NCI-H2029 (cell line): ENCODE data around the gene NTHL1.

Experiments used
- DNase-seq: peaks from one replicate; lab custom pipeline; 2025; lab: John Stamatoyannopoulos, UW

The NTHL1 gene

DNA sequence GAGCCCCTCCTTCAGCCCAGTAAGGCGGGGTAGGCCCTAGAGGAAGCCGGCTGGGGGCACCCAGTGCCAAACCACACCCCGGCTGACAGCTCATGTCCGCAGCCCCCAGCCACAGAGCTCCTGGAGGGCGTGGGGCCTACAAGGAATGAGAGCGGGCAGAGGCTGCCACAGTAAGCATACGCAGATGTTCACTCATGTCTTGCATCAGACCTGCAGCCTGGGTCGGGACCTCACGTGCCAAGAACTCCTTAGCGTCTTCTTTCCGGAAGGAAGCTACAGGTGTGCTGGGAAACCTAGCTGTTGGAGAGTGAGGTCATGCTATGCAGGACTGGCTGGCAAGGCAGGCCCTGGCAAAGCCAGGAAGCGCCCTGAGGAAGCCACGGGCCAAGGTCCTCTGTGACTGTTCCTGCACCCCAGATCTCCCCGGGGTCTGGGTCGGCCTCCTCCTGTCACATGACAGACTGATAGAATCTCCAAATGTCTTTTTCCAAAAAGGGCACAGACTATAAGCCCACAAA lies 39.6 kb downstream of the NTHL1 start:
- DNase-seq, result peak; percentile 83

DNA sequence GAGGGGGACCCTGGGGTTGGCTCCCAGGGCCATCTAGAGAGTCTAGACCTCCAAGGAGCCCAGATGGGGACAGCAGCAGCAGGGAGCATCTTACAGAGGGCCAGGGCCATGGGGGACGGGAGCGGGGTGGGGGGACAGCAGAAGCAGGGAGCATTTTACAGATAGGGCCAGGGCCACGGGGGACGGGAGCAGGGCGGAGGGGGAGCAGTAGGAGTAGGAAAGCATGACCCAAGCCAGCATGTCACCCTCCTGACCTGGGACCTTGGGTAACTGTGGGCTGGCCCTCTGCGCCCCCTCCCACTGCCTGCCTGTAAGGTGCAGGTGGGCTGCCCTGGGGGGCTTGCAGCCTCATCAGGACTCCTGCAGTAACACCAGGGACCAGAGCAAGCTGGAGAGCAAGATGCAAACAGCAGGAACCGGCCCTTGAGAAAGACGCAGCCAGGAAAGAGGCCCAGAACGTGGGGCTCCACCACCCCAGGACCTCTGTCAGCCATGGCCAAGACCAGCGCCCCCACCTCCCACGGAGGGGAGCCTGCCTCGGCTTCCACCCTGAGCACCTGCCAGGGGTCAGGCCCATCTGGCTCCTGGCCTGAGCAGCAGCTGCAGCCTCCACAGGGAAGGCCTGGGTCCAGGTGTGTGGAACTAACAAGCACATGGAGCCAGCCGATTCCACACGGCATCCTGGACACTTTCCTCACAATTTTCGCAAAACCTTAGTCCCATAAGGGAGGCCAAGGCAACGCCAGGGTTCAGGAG lies 40.4 kb downstream of the NTHL1 start:
- no peak for DNase-seq

DNA sequence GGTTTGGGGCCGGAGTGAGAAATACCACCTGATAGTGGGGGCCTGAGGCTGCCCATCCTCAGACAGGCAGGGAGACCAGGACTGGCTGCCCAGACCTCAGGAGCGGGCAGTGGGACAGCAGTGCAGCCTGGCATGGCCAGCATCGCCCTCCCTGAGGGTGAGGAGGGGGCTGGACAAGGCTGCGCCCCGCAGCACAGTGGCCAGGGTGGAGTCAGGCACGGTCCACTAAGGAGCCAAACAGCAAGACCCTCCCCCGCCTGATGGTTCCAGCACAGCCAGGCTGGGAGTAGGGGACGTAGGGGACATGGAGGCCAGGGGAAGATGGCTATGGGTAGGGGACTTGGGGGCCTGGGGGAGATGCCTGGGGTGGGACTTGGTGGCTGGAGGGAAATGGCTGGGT lies 41.3 kb downstream of the NTHL1 start:
- no peak for DNase-seq

DNA sequence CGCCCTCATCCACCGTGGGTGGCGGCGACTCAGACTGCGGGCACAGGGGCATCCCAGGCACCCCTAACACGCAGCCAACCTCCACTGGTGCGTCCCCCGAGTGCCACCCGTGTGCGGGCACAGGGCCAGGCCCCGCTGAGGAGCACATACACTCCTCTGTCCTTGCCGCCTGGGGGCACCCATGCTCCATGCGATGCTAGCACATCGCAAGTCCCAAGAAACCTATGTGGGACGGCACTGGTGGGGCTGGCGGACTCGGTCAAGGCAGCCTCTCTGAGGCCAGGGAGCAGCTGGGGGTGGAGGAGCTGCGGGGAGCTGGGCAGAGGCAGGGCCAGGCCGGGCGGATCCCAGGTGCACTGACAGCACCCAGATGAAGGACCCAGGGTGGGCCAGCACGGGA lies 42.0 kb downstream of the NTHL1 start:
- no peak for DNase-seq

DNA sequence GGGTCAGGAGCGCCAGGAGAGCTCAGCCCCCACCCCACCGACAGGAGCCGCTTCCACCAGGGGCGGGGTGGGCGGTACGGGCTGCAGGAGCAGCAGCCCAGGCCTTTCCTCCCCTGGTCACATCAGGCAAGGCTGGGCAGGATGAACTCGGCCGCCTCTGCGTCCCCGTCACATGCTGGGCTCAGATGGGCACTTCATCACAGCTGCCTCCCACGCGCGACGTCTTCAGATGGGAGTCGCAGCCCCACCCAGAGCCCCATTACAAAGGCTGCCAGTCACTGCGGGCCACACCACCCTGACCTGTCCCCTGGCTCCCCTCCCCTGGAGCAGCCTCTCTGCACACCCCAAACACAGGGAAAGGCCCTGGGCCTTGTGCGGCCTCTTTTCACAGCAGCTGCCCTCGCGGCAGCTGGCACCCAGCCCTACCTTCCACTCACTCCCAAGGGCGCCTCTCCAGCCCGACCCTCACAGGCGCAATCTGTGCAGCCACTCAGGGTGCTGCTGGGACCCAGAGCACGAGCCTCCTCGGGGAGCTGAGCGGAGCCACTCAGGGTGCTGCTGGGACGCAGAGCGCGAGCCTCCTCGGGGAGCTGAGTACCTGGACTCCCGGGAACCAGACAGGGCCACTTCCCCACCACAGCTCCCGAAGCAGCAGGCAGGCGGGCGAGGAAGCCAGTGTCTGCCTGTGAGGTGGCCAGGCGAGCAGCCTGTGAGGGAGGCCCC lies 42.7 kb downstream of the NTHL1 start:
- DNase-seq, result no peak

DNA sequence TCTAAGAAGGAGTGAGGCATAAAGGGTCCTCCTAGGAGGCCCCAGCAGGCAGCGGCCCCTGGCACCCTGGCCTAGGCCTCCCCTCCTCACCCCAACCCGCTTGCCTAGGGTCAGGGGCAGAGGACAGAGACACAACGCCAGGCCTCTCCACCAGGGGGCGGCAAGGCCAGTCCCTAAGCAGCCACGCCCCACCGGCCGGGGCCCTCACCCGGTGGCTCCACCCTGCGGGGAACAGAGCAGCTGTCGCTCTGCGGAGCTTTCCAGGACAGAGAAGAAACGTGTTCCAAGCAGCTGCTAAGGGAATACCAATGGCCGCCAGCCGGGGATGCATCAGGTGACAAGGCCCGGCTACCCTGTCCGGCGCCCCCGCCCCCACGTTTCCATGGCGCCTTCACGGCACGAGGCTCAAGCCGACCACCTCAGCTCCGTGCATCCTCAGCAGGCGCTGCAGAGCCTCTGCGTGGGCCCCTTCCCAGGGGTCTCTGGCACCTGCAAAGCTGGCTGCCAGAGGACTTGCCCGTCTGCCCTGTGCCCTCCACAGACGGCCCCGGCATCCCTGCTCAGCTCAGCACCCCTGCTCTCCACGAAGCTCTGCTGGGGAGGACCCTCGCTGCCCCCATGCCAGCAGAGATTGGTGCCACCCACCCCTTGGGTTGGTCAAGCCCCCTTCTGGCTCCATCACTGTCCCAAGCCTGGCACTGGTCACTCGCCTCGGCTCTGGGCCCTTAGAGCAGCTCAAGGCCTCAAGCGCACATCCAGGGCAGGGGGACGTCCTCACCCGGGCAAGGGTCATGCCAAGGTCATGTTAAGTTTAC lies 43.6 kb downstream of the NTHL1 start:
- DNase-seq, result peak; percentile 87

DNA sequence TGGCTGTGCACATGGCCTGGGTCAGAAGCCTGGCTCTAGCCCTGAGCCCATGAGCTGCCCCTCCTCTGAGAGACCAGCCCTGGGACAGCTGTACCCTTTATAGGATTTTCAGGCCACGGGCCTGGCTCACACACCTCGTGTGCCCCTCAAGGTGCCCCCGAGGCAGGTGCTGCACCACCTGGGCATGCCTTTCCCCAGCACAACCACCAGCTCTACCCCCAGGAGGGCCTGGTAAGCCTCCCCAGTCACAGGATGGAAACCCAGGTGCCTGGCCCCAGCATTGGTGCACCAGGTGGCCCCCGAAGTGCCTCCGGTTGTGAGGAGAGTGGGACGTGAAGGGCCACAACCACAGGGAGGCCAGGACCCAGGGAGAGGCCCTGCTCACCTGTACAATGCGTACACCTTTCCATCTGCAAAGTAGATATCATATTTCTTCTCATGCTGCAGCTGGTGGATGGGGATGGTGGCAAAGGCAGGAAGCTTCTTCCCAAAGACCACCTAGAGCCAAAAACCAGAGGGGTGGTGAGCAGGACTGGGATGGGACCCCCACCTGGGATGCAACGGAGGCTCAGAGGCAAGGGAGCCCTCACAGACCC lies 44.3 kb downstream of the NTHL1 start:
- no peak for DNase-seq

DNA sequence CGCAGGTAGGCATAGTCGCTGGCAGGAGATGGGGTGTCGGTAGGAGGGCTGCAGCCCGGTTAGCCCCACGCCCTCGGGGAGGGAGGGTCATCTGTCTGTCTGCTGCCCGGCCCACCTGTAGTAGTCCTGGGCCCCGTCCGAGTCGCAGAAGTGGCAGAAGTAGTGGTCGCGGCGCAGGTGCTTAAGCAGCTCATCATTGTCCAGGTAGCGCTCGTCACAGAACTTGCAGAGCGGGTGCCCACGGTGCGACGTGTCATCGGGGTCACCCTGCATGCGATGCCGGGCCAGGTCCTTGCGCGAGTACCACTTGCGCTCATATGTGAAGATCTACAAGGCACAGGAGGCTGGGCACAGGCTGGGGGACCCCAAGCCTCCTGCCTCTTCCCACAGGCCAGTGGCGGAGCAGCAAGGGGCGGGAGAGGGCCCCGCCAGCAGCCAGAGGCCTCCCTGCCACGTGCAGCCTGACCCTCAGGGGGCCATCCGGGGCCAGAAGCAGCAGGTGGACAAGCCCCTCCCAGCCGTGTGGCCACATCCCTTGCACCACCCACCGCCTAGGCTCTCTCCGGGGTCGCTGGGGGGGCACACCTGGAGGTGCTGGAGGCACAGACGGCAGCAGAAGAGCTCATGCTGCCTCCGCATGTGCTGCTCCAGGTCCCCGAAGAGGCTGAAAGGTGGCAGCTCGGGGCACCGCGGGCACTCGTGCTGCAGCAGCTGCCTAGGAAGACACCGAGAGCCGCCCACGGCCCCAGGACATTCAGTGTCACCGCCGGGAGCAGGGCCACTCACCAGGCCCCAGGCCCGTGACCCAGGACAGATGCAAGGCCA lies 45.0 kb downstream of the NTHL1 start:
- no peak for DNase-seq

DNA sequence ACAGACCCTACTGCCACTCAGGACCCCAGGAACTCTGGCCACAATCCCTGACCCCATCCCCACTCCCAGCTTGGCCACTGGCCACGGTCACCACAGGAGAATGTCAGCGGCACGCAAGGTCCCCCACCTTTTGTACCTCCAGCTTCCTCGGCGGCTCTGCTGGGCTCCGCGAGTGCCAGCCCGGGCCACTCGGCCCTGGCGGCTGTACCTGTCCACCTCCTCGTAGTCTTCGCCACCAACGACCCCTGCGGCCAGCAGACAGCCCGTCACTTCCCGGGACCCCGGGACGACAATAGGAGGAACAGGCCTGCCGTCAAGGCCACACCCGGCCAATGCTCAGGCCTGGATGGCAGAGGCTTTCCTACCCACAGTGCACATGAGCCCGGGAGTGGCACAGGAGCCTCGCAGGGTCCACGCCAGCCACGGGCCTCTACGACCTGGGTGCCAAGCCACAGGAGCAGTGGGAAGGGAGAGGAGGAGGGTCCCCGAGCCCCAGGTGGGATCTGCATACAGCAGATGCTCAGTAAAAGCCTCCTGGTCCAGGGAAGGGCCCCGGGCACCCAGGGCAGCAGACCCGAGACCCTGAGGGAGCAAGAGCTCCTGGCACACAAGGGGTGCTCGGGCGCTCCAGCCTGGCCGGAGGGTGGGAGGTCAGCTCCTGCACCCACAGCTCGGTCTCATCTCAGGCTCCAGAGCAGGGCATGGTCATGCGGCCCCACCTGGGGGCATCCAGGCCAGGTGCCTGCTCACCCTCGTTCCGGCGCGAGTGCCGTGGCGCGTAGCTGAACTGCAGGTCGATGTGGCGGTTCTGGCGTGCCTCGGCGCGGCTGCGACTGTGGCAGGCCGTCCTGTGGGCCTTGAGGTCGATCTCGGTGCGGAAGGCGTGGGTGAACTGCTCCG lies 45.9 kb downstream of the NTHL1 start:
- no peak for DNase-seq

DNA sequence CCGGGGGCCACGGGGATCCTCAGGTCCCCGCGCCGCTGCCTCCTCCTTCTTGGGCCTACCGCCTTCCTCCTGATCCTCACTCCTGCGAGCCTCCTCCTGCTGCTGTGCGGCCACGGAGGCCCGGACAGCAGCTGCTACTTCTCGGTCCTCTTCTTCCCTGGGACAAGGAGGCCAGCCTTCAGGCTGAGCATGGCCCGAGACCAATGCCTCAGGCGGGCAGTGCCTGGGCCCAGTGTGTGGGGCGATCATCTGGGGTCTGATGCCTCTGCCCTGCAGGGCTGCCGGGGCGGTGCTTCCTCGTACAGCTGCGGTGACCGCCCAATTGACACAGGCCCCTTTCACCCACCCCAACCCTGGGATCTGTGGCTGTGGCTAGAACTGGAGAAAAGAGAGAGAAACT lies 46.6 kb downstream of the NTHL1 start:
- DNase-seq, result no peak

DNA sequence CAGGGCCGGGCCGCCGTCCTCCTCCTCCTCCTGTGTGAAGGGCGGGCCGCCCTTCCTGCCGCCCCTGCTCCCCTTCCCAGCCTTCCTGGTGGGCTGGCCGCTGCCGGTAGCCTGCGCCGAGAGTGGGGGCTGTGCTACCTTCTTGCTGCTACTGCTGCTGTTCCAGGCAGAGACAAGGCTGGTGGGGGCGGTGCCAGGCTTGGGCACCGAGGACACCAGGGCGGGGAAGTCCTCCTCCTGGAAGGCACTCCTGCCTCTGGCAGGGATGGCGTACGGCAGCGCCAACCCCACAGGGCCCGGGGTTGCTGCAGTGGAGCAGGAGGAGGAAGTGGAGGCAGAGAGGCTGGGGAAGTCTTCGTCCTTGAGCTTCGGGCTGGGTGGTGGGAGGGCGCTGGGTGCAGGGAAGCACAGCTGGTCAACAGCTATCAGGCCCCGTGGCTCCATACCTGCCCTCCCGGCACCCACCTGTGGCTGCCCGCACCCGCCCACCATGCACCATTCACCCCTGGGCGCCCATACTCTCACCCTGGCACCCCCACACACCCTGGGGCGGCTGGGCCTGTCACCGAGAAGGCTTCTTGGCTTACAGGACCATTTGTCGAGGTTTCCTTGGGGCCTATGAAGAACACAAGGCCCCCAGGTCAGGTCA lies 47.6 kb downstream of the NTHL1 start:
- no peak for DNase-seq

DNA sequence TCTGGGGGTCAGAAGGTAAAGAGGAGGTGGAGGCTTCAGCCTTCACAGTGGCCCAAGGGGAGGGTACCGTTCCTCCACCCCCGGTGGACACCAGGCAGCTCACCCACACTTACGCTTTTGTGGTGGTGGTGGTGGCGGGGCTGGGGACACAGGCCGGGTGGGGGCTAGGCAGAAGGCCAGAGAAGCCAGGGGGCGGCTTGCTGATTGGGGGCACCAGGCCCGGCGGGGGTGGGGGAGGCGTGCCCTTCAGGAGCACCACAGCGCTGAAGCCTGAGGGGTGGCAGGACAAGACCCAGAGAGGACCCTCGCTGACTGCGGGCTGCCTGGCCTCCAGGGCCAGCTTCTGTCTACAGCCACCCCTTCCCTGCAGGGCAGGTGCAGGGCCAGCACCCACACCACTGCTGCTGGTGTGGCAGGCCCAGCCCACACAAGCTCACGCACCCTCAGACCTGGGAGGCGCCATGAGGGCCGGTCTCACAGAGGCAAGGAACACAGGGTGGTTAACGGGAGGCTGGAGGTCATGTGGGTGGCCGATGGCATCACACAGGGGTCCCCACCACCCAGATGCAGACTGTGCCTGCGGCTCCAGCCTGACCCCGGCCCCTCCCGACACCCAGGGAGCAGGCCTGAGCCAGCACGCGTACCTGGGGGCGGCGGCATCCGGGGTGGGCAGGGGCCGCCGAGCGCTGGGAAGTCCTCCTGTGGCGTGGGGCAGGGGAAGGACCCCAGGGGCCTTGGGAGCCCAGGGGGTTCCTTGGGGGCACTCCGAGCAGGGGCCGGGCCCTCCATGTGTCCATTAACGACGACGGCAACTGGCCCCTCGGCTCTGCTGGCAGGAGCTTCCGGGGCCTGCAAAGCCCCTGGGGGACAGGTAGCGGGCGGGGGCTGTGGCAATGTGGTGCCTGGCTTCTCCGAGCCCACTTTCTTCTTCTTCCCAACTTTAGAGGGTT lies 48.5 kb downstream of the NTHL1 start:
- no peak for DNase-seq

DNA sequence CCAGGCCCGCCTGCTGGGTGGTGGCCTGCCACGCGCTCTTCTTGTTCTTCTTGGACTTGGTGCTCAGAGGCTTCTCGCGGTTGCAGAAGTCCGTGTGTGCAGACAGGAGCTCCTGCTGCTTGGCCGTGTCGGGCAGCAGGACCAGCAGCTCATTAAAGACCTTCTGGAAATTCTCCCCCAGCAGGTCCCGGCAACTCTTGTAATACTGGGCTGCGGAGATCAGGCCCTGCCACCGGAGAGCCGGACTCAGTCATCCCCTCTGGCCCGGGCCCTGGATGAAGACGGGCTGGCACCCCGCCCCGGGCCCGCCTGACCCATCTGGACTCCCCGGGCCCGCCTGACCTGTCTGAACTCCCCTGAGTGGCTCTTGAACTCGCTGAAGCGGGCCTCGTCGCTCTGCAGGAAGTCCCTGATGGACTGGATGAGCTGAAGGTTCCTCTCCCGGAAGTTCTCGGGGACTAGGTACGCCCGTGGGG lies 49.2 kb downstream of the NTHL1 start:
- DNase-seq, result no peak

DNA sequence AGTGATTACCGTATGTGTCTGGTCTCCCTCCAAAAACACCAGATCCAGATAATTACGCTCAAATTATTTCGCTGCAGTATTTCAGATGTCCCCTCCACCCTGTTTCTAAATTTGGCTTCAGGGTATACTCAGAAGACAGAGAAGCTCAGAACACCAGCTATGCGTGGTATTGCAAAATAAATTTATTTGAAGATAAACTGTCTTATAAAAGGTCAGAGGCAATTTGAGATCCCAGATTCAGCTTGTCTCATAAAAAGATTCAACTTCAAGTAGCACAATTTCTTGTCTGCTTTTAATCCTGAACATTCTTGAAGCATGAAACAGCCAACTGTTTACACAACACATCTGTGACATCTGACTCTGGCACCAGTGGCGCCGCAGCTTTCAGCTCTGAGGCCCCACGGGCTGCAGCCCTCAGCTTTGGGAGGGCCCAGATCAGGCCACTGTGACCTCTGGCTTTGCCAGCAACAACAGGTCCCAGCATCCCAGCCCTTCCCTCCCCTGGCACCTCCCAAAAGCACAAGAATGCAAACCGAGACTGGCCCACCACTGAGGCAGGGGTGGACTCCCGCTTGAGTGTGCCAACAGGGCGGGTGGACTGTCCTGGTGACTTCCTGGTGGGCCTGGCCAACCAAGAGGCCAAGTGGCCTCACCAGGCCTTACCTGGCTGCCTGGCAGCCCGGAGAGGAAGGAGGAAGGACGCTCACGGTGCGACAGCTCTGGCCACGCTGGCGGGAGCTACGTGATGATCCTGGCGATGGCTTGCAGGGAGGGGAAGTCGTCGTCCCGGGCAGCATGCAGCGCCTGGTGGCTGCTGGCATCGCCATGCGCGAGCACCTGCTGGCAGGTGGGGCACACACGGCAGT lies 49.9 kb downstream of the NTHL1 start:
- DNase-seq, result no peak

DNA sequence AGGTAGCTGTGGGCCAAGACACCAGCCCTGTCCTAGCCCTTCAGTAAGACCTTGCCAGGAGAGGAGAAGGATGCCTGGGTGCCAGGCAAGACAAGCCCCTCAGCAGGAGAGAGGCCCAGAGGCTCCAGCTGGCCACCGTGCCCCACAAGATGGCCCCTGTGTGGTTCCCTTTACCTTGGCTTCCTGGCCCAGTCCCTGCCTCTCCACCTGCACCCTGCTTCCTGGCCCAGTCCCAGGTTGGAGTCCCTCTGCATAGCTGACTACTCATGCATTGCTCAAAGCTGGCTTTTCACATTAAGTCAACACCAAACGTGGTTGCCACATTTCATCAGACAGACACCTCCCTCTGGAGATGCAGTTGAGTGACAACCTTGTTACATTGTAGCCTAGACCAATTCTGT lies 53.9 kb downstream of the NTHL1 start:
- DNase-seq, result peak; percentile 72

DNA sequence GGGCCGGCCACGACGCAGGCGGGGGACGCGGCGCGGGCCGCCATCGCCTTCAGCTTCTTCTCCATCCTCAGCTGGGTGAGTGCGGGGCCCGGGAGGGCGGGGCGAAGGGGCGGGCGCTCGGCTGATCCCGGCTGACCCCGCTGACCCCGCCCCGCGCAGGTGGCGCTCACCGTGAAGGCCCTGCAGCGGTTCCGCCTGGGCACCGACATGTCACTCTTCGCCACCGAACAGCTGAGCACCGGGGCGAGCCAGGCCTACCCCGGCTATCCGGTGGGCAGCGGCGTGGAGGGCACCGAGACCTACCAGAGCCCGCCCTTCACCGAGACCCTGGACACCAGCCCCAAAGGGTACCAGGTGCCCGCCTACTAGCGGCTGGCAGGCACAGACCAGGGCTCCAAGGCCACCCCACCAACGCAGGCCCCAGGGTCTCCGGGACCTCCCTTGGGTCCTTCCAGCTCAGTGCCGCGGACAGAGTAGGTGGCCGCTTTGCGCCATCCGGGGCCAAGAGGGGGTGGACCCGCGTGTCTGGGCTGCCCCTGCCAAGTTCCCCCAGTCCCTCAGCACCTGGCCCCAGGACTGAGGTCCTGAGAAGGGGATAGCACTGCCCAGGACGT lies 54.8 kb downstream of the NTHL1 start:
- DNase-seq, result no peak
